Measurements from ENCODE around the gene TNRC18.
A peak's percentile ranks its signal among the peaks of the same experiment; 100 is the strongest.
"Not testable (repeated sequence)": the region's sequence is repeated elsewhere in the genome, so short reads cannot be mapped to it uniquely, and the experiment has no call there.

TNRC18 gene

DNA sequence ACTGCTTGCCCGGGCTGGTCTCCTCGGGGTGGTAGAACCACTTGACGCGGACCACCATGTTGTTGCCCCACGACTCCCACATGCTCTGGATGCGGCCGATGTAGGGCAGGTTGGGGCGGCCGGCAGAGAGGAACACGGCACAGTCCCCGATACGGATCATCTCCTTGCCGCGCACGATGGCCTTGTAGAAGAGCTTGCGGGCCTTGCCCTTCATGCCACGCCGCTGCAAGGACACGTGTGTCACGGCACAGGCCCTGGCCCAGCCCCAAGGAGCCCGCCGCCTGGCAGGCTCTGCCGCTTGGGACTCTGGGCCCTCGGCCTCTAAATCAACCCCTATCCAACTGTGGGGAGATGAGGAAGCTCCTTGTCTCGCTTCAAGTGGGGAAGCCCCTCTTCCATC is 114.5 kb downstream of the TNRC18 start:
- Histone ChIP-seq H3K9me3 (ENCODE audit: low read depth, low read length) (no peaks in the 10 kb centered on the region), H3K9ac (ENCODE audit: insufficient read length) (no peak overlapping the region), H3K4me3 (no peak overlapping the region), H3K27ac (no peak overlapping the region), H3K36me3 (ENCODE audit: insufficient read depth, low read length) (peaks cover 13% of the 10 kb centered on the region; the same call in 1 of the 2 replicates)
- TF ChIP-seq POLR2AphosphoS5 (IDR thresholded peaks at IDR 0.05; ENCODE audit: borderline replicate concordance, low read depth, low read length): no peak
- TF ChIP-seq FOXP2 (optimal IDR thresholded peaks at IDR 0.05; ENCODE audit: control extremely low read depth, extremely low read length, insufficient read depth): no peak
- no peak for TF ChIP-seq EZH2 (IDR thresholded peaks at IDR 0.05)
- DNase-seq (ENCODE audit: low read depth, low spot score): no peak

DNA sequence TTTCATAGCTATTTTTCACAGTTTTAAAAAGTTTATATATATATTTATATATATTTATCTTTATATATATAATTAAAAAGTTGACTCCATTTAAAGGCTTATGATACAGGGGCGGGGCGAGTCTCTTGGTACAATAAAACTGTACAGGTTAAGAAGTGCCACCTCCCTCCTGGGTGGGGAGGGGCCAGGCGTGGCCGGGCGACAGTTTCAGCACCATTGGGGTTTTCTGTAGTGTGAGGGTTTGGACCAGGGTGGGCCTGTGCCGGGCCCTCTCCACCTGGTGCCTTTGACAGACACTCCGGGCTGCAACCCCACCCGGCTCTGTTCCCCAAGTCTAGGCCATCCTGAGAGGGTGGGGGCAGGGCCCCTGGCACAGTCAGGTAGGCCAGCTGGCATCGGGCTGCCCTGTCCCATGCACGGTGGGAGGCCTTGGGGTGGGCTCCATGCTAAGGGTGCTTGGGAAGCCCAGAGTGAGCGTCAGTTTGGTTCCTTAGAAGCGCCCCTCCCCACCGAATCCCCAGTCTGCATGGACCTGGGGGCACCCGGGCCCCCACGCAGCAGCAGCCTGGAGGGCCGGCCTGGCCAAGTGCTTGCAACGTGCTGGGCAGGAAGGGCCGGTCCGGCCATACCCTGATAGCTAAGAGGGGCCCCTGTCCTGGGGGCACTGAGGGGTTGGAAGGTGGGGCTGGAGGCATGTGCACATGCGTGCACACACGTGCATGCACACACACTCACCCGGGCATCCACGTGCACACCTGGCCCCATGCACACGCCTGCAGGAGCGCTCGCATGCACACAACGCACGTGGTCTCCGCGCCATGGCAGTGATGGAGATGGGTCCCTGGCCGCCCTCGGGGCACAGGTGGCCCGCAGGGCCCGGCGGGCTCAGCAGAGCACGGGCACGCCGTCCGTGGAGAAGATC is 116.2 kb downstream of the TNRC18 start:
- peaks cover 13% of the 10 kb centered on the region; the same call in 1 of the 2 replicates for H3K36me3 ChIP-seq (ENCODE audit: insufficient read depth, low read length)
- not testable (repeated sequence) for H3K9me3 ChIP-seq (ENCODE audit: low read depth, low read length); DNase-seq (ENCODE audit: low read depth, low spot score); H3K9ac ChIP-seq (ENCODE audit: insufficient read length); H3K4me3 ChIP-seq; H3K27ac ChIP-seq

DNA sequence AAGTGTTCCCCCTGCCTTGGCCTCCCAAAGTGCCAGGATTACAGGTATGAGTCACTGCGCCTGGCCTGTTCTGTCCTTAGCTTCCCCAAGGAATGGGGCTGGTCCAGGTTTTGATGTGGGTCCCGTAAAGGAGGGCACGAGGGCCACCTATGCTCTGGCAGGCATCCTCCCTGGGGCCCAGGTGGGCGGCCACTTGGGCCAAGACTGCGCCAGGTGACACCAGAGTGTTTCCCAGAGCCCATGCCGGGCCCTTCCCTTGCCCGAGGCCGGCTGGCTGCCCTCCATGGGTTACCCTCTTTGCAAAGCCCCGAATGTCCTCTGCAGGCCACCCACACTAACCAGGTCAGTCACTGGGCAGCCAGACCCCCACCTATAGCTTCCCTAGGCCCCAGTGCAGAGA is 118.6 kb downstream of the TNRC18 start:
- not testable (repeated sequence) for H3K27ac ChIP-seq; H3K9ac ChIP-seq (ENCODE audit: insufficient read length); H3K36me3 ChIP-seq (ENCODE audit: insufficient read depth, low read length); H3K9me3 ChIP-seq (ENCODE audit: low read depth, low read length); DNase-seq (ENCODE audit: low read depth, low spot score); H3K4me3 ChIP-seq

DNA sequence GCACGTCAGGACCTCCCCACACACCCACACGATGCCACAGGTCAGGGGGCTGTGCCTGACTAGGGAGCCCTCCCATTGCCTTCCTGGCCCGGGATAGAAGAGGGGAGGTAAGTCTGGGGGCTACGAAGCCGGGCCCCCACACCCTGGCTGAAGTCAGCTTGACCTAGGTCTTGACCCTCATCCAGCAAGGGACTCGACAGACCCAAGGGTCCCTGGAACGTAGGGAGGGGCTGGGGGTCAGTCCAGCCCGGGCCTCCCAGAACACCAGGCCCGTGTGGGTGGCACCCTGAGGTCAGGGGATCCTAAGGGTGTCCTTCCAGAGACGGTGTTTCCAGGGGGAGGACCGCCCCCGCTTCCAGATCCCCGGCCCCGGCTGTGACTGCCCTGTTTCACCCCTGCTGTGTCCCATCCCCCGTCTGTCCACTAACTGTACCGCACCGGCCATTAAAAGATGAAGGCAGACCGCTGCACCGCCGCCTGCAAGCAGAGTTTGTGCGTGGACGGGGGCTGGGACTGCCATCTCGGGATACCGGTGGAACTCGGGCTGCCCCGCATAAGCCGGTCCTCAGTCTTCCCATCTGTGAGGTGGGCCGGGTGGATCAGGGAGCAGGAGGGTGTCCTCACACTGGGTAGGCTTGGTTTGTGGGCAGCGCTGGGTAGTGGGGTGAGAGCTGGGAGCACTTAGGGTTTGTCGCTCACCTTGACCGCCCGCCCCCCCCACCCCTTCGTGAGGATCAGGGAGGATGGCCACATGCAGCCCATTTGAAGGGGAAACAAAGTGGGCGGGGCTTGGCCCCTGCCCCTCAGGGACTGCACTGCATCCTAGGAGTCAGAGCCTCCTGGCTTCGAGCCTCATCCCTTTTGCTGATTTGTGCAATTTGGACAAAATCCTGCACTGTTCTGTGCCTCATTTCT is 119.8 kb downstream of the TNRC18 start:
- H3K36me3 ChIP-seq (ENCODE audit: insufficient read depth, low read length): peaks cover 6% of the 10 kb centered on the region; the same call in 1 of the 2 replicates
- H3K9ac ChIP-seq (ENCODE audit: insufficient read length): no peak overlapping the region
- no peaks in the 10 kb centered on the region for H3K9me3 ChIP-seq (ENCODE audit: low read depth, low read length)
- no peak for DNase-seq (ENCODE audit: low read depth, low spot score)
- no peak overlapping the region for H3K27ac ChIP-seq
- H3K4me3 ChIP-seq: no peak overlapping the region
- no peak for TF ChIP-seq EZH2 (IDR thresholded peaks at IDR 0.05)

DNA sequence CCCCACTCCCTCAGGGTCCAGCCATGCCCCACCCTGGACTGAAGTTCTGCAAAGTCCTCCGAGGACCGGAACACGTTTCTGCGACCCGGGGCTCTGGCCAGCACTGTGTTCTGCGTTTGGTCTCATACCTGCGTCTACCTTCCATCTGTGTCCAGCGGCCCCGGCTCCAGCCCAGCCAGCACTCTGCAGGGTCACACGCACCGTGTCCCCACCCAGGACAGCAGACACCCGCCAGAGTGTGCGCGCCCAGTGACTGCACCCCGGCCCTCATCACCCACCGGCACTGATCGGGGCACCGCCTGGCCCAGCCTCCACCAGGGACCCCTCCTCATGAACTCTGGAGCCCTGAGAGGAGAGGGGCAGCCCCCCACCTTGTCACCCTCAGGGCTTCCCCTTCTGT is 120.6 kb downstream of the TNRC18 start:
- no peak for DNase-seq (ENCODE audit: low read depth, low spot score)
- H3K9me3 ChIP-seq (ENCODE audit: low read depth, low read length): no peaks in the 10 kb centered on the region
- no peak overlapping the region for H3K27ac ChIP-seq
- peaks cover 3% of the 10 kb centered on the region; the same call in 1 of the 2 replicates for H3K36me3 ChIP-seq (ENCODE audit: insufficient read depth, low read length)
- TF ChIP-seq POLR2AphosphoS5 (IDR thresholded peaks at IDR 0.05; ENCODE audit: borderline replicate concordance, low read depth, low read length) (no peak), EZH2 (IDR thresholded peaks at IDR 0.05) (no peak), FOXP2 (optimal IDR thresholded peaks at IDR 0.05; ENCODE audit: control extremely low read depth, extremely low read length, insufficient read depth) (no peak)
- H3K9ac ChIP-seq (ENCODE audit: insufficient read length): no peak overlapping the region
- H3K4me3 ChIP-seq: no peak overlapping the region

DNA sequence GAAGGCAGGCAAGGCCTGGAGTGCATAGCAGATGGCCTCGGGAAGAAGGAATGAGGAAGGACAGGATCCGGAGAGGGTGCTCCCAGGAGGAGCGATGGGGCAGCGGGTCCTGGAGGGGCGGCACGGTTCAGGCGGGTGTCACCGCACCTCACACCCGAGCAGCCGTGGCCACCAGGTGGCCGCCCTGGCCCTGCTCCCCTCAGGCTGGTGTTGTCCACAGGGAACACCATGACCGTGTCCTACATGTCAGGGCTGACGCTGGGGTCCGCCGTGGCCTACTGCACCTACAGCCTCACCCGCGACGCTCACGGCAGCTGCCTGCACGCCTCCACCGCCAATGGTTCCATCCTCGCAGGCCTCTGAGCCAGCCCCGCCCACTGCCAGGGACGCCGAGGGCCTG is 121.1 kb downstream of the TNRC18 start:
- Histone ChIP-seq H3K36me3 (ENCODE audit: insufficient read depth, low read length) (peaks cover 2% of the 10 kb centered on the region; the same call in 1 of the 2 replicates), H3K9ac (ENCODE audit: insufficient read length) (no peak overlapping the region), H3K27ac (no peak overlapping the region), H3K4me3 (no peak overlapping the region), H3K9me3 (ENCODE audit: low read depth, low read length) (no peaks in the 10 kb centered on the region)
- no peak for DNase-seq (ENCODE audit: low read depth, low spot score)
- no peak for TF ChIP-seq POLR2AphosphoS5 (IDR thresholded peaks at IDR 0.05; ENCODE audit: borderline replicate concordance, low read depth, low read length)
- no peak for TF ChIP-seq EZH2 (IDR thresholded peaks at IDR 0.05)
- TF ChIP-seq FOXP2 (optimal IDR thresholded peaks at IDR 0.05; ENCODE audit: control extremely low read depth, extremely low read length, insufficient read depth): no peak

DNA sequence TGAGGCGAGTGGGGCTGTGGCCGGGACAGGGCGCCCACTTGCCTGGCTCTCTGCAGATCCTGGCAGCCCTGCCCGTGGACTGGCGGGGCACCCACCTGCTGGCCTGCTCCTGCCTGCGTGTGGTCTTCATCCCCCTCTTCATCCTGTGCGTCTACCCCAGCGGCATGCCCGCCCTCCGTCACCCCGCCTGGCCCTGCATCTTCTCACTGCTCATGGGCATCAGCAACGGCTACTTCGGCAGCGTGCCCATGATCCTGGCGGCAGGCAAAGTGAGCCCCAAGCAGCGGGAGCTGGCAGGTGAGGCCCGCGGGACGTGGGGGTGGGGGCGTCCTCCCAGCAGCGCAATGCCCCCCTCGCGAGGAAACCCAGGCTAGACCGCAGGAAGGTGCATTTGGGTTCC is 123.3 kb downstream of the TNRC18 start:
- Histone ChIP-seq H3K36me3 (ENCODE audit: insufficient read depth, low read length) (no peaks in the 10 kb centered on the region; the same call in 1 of the 2 replicates), H3K9ac (ENCODE audit: insufficient read length) (no peak overlapping the region), H3K4me3 (no peak overlapping the region), H3K9me3 (ENCODE audit: low read depth, low read length) (no peaks in the 10 kb centered on the region), H3K27ac (no peak overlapping the region)
- no peak for DNase-seq (ENCODE audit: low read depth, low spot score)
- no peak for TF ChIP-seq EZH2 (IDR thresholded peaks at IDR 0.05)
- no peak for TF ChIP-seq FOXP2 (optimal IDR thresholded peaks at IDR 0.05; ENCODE audit: control extremely low read depth, extremely low read length, insufficient read depth)
- no peak for TF ChIP-seq POLR2AphosphoS5 (IDR thresholded peaks at IDR 0.05; ENCODE audit: borderline replicate concordance, low read depth, low read length)

DNA sequence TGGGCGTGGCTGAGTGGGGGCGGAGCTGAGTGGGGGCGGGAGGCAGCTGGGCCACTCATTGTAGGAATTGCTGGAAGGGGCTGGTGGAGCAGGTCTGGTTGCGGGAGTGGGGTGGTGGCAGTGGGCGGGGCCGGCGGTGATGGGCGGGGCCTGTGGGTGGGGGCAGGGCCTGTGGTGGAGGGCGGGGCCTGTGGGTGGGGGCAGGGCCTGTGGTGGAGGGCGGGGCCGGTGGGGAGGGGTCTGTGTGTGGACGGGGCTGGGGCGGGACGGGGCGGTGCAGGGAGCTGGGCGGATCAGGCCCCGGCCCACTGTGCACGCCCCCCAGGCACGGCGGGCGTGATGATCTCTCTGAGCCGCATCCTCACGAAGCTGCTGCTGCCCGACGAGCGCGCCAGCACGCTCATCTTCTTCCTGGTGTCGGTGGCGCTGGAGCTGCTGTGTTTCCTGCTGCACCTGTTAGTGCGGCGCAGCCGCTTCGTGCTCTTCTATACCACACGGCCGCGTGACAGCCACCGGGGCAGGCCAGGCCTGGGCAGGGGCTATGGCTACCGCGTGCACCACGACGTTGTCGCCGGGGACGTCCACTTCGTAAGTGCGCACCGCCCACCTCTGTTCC is 126.9 kb downstream of the TNRC18 start:
- peaks cover 10% of the 10 kb centered on the region; the same call in 1 of the 2 replicates for H3K36me3 ChIP-seq (ENCODE audit: insufficient read depth, low read length)
- no peak overlapping the region for H3K27ac ChIP-seq
- H3K4me3 ChIP-seq: no peak overlapping the region
- TF ChIP-seq FOXP2 (optimal IDR thresholded peaks at IDR 0.05; ENCODE audit: control extremely low read depth, extremely low read length, insufficient read depth) (no peak), POLR2AphosphoS5 (IDR thresholded peaks at IDR 0.05; ENCODE audit: borderline replicate concordance, low read depth, low read length) (no peak), EZH2 (IDR thresholded peaks at IDR 0.05) (no peak)
- H3K9me3 ChIP-seq (ENCODE audit: low read depth, low read length): no peaks in the 10 kb centered on the region
- no peak overlapping the region for H3K9ac ChIP-seq (ENCODE audit: insufficient read length)
- peak; percentile 8 for DNase-seq (ENCODE audit: low read depth, low spot score)

All from SK-N-MC (cell line).